GM21390 (cell line): ENCODE data around the gene ANKRD44.

Experiments used
- ATAC-seq: cut with Tn5 transposase; IDR thresholded peaks from one replicate; pipeline ENCODE4 v1.9.1; 2021; ENCODE audit not compliant: unreplicated experiment

Gene ANKRD44

DNA sequence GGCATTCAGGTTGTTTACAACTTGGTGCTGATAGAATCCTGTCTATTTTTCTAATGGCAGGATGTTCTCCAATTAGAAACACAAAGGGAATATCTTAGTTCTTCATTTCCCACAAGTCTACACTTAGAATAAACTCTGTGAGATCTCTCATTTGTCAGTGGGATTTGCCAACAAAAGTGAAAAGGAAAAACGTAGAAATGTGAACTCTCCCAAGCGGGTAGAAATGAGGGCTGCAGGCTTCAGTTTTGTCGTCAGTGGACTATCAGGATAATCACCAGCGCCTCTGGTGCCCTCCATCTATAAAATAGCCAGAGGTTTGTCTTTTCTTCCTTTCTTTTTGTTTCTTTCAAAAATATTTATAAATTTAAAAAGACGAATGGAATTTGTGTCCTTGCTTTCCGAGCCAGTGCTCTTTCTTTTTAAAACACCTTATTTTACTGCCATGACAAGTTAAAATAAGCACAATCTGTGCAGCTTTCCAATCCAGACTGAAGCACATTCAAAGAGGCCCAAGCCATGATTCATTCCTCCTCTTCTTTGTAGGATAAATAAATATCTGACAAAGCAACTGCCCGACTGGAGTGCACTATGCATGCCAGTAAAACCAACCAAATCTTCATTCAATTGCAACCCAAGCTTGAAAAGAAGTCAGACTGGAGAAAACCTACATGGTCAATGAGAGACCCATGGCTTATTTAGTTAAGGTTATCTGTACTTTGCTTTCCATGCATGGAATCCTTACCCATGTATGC is 185.8 kb downstream of the ANKRD44 start:
- no peak for ATAC-seq

DNA sequence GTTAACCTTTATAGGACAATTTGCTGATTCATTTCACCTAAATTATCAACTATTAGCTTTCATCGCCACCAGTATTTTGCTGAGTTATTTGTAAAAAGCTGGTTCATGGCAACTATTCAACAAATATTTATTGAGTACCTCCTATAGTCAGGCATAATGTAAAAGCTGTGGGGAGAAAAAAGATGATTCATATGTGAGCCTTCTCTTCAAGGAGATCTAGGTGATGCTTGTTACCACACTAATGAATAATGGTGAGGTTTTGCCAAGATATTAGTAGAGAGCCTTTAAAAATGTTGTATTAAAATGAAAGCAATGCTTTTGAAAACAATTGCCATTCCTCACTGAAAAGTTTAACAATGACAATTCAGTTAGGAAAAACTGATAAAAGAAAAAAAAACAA is 187.8 kb downstream of the ANKRD44 start:
- ATAC-seq: no peak

DNA sequence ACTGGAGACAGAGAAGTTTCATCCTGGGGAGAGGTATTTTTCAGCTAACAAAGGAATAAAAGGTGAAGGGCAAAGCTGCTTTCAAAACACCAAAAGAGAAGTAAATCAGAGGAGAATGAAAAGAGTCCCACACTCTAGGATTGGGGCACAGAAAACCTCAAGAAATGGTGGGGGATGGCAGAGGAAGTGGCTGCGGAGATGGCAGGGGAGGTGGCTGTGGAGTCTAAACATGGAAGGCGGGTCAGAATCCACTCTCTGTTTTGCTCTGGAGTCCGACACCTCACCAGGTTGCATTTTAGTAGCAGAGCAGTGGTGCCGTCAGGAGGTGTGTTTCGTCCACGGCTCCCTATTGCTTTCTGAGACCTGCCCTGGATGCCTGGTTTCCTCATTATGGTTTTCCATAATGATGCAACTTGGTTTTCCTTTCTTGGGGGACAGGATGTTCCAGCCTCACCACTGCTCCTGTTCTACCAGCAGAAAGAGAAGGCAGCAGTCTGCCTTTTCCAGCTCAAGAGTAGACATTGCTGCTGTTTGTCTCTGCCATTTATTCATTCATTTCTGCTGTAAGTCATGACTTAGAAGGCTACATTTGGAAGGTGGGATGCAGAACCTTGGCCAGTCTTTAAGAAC is 188.7 kb downstream of the ANKRD44 start:
- ATAC-seq: no peak

DNA sequence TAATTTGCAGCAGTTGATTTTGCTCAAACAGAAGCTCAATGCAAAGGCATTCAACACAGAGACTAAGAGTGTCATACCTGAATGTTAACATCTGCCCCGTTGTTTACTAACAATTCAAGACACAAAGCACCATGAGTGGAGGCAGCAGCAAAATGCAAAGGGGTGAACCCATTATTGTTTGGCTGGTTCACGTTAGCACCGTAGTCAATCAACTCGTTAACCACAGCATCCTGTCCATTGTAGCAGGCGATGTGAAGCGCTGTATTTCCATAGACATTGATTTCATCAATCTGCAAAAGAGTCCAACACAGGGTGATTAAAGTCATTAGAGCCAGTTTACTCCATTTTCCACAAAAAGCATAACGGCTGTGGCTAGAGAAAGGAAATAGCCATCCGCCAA is 189.3 kb downstream of the ANKRD44 start:
- no peak for ATAC-seq

DNA sequence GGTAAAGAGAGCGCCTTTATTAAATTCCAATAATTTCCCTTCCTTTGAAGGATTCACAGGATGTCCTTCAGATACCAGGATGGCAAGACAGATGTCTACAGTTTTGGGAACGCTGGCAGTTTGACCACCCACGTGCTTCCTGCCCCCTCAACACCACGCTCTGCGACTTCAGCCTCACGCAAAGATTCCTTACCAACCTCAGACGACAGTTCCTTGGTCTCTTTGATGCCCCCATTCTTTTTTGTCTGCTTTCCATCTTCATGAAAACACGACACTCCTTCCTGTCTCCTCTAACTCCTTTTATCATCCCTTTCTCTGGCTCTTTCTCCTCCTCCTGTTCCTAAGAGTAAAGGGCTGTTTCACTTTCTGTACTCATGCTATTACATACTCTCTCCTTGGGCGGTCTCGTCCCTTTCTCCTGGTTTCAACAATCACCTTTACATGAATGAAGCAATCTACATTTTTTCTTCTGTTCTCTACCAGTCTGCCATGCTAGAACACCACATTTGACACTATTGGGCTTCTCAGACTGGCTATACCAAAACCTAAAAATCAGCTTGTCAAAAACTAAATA is 194.2 kb downstream of the ANKRD44 start:
- no peak for ATAC-seq

DNA sequence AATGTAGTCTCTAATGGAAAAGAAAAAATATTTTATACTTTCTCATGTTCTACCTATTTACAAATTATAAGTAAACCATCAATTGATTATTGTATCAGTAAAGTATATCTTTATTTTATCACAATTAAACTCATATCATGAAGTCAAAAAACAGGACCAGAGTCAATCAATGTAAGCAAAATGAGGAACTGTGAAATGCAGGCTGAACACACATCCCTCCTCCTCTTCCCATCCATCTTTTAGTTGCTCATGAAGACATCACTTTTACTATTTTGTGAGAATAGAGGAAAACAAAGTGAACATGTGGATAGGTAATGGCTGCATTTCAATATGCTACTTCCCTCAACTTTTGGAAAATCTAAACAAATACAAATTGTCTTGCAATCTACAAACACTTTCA is 195.3 kb downstream of the ANKRD44 start:
- ATAC-seq: no peak

DNA sequence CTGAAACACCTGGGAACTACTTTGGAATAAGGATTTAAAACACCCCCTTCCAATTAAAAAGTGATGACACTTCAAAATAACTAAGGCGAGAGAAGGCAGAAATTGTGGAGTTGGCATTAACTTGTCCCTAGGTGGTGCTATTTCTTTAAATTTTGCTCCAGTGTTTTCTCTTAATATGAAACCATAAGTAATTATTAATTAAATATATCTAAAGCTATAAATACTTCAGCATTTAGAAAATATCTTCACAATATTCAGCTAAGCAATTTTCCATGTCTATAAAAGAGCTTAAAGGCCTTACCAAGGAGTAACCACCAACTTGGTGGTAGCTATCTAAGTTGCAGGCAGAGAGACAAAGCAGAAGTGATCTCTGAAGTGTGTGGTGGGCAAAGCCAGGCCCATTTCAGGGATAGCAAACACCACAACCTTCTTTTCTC is 197.3 kb downstream of the ANKRD44 start:
- ATAC-seq: peak; percentile 70

DNA sequence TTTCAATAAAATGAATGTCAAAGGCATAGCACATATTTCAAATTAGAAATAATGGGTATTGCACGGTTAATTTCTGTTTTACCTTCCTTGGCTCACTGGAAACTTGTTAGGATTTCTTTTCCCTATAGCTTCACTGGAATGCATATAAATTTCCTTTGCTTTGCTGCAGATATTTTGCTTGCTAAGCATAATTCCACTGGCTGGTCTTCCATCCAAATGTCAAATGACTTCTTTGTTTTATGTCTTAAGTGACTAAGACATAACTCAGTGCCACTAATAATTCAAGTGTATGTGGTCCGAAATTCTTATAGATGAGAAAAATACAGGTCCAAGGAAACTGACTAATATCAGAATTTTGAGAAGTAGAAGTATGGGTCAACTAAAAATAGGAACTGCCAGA is 201.3 kb downstream of the ANKRD44 start:
- ATAC-seq: no peak

DNA sequence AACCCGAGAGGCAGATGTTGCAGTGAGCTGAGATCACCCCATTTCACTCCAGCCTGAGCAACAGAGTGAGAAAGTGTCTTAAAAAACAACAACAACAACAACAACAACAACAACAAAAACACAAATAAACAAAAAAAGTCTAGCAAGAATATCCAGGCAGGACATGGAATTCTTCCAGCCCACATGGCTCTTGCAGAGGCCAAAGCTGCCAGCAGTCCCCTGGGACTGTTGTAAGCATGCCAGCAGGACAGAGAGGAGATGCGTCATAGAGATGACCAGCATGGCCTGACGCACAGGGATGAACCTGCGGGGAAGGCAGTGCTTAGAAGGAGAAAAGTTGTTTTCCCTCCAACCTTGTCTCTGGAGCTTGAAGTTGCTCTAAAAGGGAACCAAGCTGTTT is 201.8 kb downstream of the ANKRD44 start:
- ATAC-seq: no peak

DNA sequence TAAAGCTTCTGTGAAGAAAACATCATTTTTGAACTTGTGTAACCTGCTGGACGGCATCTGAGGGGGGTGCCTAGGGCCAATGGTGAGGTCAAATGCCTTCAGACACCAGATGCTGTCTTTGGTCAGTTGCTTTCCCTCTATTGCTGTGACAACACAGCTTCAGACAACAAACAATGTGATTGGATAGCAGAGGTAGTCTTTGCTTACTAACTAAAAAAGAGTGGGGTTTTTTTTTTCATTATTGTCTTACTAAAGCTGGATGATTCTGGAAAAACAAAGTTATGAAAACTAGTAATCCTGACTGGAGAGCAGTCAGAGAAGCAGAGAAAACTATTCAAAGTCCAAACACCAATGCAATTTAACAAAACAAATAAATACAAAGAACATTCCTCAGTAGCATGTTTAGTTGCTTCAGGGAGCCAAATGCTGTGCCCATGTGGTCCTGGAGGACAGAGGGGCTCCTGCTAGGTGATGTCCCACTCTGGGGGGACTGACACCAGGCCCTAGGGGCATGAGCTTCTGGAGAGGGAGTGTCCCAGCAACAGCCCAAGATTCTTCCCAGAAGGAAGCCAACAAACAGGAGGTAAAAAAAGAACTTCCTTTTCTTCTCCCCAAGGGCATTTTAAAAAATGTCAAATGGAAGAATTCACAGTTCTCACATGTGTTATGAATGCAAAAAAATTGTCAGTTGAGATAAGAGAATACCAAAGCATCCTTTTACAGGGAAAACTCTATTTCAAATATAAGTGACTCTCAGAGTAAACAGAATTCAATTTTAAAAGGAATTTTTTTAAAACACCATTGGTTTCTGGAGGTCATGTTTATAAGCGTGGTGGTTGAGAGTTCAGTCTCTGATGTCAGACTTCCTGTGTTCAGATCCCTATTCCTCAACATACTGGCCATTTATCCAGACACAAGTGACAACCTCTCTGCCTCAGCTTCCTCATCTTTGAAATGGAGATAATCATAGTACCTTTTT is 203.0 kb downstream of the ANKRD44 start:
- ATAC-seq: no peak

DNA sequence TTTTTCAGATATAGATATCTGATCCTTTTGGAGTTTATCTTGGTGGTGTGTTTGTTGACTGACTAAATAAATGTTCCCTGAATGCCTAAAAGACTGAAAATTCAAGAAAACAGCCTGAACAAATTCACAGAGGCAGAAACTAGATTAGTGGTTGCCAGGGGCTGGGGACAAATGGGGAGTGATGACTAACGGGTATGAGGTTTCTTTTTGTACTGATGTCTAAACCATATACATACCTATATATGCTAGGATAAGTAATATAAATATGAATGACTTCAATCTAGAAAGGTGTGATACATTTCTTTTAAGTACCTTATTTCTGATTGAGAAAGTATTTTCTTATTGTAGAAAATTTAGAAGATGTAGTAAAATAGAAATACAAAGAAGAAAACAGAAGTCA is 207.2 kb downstream of the ANKRD44 start:
- ATAC-seq: no peak

DNA sequence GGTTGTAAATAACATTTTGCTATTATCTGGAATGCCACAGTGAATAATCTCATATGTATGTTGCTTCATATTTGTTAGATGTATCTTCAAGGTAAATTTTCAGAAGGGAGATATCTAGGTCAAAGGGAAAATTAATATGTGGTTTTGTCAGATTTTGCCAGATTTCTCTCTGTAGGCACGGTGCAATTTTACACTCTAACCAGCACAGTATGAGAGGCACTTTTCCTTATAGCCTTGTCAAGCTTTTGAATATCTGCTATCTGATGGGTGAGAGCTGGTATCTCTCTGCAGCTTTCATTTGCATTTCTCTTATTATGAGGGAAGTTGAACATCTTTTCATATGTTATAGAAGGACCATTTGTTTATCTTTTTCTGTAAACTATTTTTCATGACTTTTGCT is 208.3 kb downstream of the ANKRD44 start:
- no peak for ATAC-seq

DNA sequence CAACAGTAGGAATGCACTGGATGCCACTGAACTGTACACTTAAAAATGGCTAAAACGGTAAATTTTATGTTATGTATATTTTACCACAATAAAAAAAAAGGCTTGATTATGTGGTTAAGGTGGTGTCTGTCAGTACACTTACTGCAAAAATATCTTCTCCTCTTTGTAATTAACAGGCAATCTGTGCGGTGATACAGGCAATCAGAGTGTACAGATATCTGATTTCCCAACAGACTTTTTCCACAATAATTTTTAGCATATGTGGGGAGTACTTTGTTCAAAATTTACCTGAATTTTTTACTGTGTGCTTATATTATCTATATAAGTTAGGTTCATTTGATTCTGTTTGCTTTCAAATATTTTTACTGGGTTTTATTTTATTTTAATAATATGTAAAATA is 209.1 kb downstream of the ANKRD44 start:
- no peak for ATAC-seq

DNA sequence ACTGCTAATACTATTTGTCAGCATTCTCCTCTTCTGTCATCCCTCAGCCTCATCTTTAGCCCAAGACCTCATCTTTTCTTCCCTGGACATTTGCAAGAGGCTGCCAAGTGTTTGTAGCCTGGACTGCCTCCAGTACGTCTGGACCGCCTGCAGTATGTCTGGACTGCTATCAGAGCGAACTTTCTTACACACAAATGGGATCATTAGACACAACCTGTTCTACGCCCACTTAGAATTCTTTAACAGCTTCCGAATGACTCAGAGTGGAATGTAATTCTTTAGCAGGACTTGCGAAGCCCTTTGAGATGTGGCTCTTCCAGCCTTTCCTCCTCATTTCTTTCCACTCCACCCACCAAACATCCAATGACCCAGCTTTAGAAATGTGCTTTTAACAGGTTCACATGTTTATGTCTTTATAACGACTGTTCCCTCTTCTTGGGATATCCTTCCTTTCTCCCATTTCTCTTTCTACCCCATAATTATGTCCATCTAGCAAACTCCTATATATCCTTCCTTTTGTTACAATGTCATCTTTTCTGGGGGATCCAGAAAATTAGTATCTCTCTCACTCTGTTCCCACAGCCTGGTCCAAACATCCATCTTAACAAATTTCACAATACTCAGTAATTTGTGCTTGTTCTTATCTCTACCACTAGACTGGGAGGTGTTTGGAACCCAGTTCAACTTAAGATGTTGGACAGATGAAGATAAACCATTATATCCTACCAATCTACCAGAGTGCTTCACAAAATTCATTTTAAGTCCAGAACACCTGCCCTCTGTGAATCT is 212.8 kb downstream of the ANKRD44 start:
- no peak for ATAC-seq

DNA sequence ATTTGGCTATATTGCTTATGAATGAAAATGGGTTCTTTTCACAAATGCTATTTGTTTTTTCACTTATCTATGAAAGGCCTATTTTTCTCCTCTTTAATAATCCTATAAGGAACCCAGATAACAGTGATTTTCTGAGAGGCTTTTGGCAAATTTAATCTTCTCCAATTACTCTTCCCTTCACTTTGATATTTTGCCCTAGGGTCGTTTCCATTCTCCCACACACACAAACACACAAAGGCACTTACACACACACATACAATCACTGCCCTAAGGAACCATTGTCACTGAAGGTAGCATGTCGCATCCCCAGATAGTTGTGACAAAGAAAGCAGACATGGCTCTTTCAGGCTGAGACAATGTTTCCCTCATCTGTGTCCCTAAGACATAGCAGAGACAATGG is 213.9 kb downstream of the ANKRD44 start:
- no peak for ATAC-seq

DNA sequence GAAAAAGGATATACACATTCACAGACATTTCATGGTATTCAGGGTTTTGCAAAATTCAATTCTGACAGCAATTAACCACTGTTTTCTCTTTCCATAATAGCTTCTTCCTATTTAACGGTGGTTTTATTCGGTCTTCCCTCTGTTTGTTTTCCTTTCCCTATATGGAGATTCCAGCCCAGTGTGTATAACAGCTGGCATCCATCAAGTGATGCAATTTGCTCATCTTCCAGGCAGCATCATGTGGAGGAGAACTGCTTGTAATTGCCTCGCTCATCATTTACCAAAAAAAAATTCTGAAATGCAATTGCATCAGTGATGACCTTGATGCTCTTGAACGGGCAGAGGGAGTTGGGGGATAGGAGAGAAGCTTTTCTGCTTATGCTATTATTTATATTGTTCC is 218.1 kb downstream of the ANKRD44 start:
- ATAC-seq: no peak

DNA sequence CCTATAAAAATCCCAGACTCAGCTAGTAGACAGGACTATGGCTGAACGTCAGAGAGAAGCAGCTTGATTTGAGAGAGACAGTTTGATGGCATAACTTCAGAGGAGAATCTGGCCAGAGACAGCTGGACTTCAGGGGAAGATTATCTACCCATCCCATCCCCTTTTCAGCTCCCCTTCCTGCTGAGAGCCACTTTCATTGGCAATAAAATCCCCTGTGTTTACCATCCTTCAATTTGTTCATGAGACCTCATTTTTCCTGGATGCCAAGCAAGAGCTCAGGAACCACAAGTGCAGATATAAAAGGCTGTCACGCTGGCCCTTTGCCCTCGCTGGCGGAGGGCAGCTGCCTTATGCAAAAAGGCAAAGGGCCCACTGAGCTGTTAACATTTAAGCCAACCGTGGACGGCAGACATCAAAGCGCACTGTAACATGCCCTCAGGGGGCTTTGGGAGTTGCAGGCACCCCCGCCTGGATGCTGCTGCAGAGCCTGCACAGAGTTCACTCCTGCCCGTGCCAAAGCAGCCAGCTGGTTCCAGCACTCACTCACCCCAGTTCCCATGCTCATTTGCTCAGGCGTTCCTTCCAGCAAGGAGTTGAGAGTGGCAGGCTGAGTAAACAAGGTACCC is 219.7 kb downstream of the ANKRD44 start:
- ATAC-seq: no peak

DNA sequence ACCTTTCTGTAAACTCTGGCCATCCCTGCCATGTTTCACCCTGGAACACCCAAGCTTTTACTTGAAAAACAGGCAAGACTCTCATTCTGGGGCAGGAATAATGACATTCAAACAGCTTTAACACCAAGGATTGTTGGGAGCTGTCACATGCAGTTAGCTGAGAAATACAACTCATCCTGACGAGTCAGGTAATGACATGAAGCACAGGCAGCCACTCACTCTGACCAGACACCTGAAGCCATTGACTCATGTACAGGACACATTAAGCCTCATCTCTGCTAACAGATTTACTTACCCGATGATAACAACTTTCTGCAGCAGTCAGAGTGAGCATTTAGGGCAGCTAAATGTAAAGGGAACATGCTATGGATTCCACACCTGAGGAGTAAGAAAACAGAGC is 220.9 kb downstream of the ANKRD44 start:
- no peak for ATAC-seq

DNA sequence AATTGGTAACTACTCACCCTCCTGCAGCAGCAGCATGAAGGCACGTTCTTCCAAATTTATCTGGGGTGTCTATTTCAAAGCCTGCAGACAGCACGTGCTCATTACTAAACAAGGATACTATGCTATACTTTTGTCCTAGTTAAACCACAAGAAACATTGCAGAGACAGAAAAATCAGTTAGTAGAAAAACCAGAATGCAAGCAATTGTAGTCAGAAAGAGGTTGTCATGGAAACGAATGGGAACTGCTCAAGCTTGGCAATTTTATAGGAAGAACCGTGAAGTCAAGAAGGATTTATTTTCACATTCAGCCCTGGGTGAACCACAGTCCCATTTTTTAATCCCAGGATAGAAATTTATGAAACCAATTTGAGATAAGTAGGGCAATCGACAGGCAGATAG is 221.9 kb downstream of the ANKRD44 start:
- ATAC-seq: no peak

DNA sequence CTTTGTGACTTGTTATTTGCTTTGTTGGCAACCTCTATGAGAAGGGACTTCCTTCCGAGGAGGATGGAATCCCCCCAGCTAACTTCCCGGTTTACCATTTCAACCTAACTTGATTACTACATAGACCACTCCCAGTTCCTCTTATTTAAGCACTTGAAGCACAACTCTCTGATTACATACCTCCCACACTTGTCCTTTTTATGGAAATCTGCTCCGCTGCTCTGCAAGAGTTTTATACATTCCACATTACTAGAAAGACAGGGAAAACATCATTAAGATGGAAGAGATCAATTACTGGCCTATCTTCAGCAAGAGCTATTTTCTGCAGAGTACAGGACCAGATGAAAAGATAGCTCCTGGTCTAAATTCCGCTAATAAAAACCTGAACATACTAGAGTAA is 224.1 kb downstream of the ANKRD44 start:
- peak; percentile 53 for ATAC-seq
